Subcutaneous abdominal adipose tissue (tissue), 5 donors: ENCODE measurements around the gene MBOAT2.

Experiments used
- H3K27ac ChIP-seq: one replicate; pipeline ENCODE4 v1.7.0; 2013; ENCODE audit warnings: low read depth, mild to moderate bottlenecking, inconsistent platforms, low read length, moderate library complexity
- H3K27me3 ChIP-seq, 5 donors: one replicate each; pipeline ENCODE4 v1.7.0; 2013; ENCODE audit warnings: low read length in 5 of 5, inconsistent platforms in 1 of 5; ENCODE audit not compliant: control insufficient read depth in 5 of 5, insufficient read depth in 4 of 5
- H3K36me3 ChIP-seq, 5 donors: one replicate each; pipeline ENCODE4 v1.7.0; 2013; ENCODE audit warnings: low read length in 5 of 5; ENCODE audit not compliant: control insufficient read depth in 5 of 5, insufficient read depth in 5 of 5
- H3K4me1 ChIP-seq, 5 donors: one replicate each; pipeline ENCODE4 v1.7.0; 2013; ENCODE audit warnings: low read length in 5 of 5, mild to moderate bottlenecking in 3 of 5, moderate library complexity in 1 of 5; ENCODE audit not compliant: control insufficient read depth in 5 of 5, insufficient read depth in 5 of 5
- H3K4me3 ChIP-seq, 5 donors: one replicate each; pipeline ENCODE4 v1.7.0; 2013; ENCODE audit warnings: low read length in 5 of 5, low read depth in 1 of 5
- H3K9ac ChIP-seq, 5 donors: one replicate each; pipeline ENCODE4 v1.7.0; 2013; ENCODE audit warnings: low read length in 5 of 5, mild to moderate bottlenecking in 4 of 5, moderate library complexity in 3 of 5
- H3K9me3 ChIP-seq, 5 donors: one replicate each; pipeline ENCODE4 v1.7.0; 2013; ENCODE audit warnings: low read length in 5 of 5; ENCODE audit not compliant: control insufficient read depth in 5 of 5
- donor health status: healthy.
- donor health status: healthy.
- donor health status: healthy.
- donor health status: healthy.
- donor health status: healthy.

MBOAT2 gene

DNA sequence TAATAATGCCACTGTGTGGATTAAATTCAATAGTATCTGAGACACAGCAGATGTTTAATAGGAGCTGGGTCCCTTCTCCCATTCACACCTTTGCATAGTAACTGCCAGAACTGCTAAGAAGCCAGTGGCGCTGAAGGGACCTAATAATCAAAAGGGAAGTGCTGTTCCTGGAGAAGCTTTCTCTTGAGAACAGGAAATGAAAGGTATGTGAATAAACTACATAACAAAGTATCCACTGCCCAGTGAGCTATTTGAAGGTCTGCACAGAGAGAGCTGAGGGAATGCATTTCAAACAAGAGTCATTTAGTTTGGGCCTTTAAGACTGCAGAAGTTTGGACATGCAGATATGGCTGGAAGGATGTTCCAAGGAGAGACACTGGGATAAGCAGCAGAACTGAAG, 110.0 kb downstream of the MBOAT2 start:
- Histone ChIP-seq H3K36me3 (no peaks in the 10 kb centered on the region), H3K27ac (no peak overlapping the region), H3K9ac (no peak overlapping the region), H3K27me3 (no peaks in the 10 kb centered on the region), H3K9me3 (peaks cover 0 to 7% (median 0%) of the 10 kb centered on the region in 5 donors), H3K4me1 (no peaks in the 10 kb centered on the region), H3K4me3 (no peak overlapping the region)

DNA sequence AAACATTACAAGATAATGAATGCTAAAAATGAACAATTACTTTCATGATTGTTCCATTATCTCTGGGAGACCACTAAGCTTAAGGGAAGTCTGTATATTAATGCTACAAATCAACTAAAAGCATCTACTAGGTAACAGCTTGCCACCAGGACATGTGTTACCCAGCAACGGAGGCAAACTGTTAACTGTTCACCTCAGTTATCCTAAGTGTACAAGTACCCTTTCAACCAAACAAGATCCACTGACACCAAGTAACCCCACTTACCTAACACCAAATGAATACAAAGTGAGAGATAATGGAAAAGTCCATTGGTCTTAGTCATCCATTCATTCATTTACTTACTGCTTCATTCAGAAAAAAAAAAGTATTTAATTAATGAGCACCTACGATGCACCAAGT, 111.4 kb downstream of the MBOAT2 start:
- Histone ChIP-seq H3K27me3 (no peaks in the 10 kb centered on the region), H3K9ac (no peak overlapping the region), H3K36me3 (no peaks in the 10 kb centered on the region), H3K4me3 (no peak overlapping the region), H3K9me3 (peaks cover 0 to 7% (median 0%) of the 10 kb centered on the region in 5 donors), H3K27ac (no peak overlapping the region), H3K4me1 (no peaks in the 10 kb centered on the region)

DNA sequence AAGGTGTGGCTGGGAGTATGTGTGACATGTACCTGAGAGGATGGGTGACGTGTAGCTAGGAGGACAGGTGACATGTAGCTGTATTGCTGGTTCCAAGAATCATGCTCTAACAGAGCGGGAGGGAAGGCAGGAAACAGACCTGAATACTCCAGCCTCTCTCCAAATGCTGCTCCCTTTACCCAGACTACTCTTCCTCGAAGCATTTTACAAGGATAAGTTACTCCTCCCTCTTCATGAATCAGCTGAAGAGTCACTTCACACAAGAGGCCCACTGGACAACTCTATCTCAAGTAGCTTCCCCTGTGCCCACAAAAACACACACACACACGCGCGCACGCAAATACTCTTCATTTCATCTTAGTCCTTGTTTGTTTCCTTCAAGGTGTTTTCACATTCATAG, 113.5 kb downstream of the MBOAT2 start:
- Histone ChIP-seq H3K36me3 (no peaks in the 10 kb centered on the region), H3K4me3 (no peak overlapping the region), H3K27me3 (no peaks in the 10 kb centered on the region), H3K4me1 (no peaks in the 10 kb centered on the region), H3K27ac (no peak overlapping the region), H3K9ac (no peak overlapping the region), H3K9me3 (peaks cover 0 to 2% (median 0%) of the 10 kb centered on the region in 5 donors)

DNA sequence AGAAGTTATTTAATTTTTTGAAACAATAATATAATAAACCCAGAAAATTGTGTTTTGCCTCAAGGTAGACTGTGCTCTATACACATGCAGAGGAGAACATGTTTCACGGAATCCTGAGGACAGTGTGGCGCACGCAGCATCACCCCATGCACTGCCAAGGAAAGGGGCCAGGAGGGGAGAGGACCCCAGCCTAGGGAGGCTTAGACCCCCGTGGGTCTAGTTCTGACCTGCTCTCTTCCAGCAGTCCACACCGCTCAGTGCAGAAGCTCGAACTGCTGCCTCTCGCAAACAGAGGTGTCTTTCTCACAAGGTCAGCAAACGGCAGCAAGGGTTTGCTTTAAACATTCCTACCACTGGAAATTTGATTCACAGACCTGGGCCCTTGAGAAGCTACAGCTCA, 114.5 kb downstream of the MBOAT2 start:
- H3K36me3 ChIP-seq = no peaks in the 10 kb centered on the region
- H3K4me1 ChIP-seq = no peaks in the 10 kb centered on the region
- no peaks in the 10 kb centered on the region for H3K27me3 ChIP-seq
- no peak overlapping the region for H3K27ac ChIP-seq
- no peaks in the 10 kb centered on the region for H3K9me3 ChIP-seq
- no peak overlapping the region for H3K9ac ChIP-seq
- H3K4me3 ChIP-seq = no peak overlapping the region

DNA sequence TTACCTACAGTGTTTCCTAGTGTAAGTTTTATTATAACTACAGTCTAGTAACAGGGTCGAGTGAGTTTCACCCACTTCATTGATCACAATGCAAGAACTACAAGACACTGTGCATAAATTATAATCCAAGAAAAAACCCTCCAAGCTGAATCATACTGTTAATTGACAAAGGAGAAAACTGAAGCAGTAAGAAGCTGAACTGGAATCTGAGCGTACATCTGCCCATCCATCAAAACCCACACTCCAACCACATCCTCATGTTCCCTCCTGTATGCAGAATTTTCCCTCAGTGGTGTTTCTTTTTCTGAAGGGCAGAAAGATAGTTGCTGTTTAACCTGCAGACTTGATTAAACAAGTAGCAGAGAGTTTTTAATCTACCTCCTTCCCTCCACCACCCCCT, 116.6 kb downstream of the MBOAT2 start:
- Histone ChIP-seq H3K4me3 (no peak overlapping the region), H3K4me1 (no peaks in the 10 kb centered on the region), H3K9ac (no peak overlapping the region), H3K36me3 (no peaks in the 10 kb centered on the region), H3K9me3 (no peaks in the 10 kb centered on the region), H3K27me3 (no peaks in the 10 kb centered on the region), H3K27ac (no peak overlapping the region)

DNA sequence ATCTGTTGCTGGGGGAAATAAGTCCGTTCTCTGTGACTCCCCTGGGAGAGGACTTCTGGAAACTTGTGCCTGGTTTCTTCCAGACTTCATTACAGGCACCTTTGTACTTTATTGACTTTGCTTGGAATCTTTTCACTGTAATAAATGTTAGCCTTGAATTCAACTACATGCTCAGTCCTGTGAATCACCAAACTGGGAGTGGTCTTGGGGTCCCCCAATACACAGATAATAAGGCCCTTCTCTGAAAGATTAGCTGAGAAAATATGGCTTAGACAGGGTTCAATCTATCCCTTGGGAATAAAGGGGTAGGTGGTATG, 117.3 kb downstream of the MBOAT2 start:
- H3K9me3 ChIP-seq = no peaks in the 10 kb centered on the region
- H3K9ac ChIP-seq = no peak overlapping the region
- H3K27me3 ChIP-seq = no peaks in the 10 kb centered on the region
- H3K4me3 ChIP-seq = no peak overlapping the region
- no peaks in the 10 kb centered on the region for H3K36me3 ChIP-seq
- H3K27ac ChIP-seq = no peak overlapping the region
- H3K4me1 ChIP-seq = no peaks in the 10 kb centered on the region

DNA sequence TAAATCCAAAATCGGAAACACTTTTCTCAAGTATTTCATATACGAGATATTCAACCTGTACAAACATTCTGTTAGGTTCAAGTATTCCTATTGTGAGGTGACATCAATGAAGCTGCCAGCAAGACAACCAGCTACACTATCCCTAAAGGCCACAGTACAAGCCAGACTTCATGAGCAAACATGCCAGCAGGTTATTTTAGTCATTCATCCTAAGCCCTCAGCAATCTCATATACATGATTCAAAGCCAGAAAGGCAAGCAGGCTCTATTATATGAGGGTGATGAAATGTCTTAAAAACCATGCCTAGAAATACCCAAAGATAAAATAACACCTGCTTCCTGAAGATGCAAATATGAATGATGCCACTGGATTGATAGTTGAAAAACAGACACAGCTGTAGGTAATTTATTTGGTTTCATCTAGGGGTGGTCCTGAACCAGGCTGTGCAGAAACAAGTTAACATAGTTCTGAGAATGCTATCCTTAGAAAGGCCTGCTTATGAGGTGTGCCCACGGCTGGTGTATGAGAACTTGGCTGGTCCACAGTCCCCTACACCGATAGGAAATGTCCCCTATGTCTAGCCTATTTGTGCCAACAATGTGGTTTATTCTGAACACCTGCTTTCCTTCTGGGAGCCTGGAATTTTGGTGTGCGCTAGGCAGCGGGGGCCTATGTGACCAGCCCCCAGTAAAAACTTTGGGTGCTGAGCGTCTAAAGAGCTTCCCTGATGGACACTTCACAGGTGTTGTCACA, 117.9 kb downstream of the MBOAT2 start:
- Histone ChIP-seq H3K9ac (no peak overlapping the region), H3K27ac (no peak overlapping the region), H3K4me3 (no peak overlapping the region), H3K27me3 (no peaks in the 10 kb centered on the region), H3K4me1 (no peaks in the 10 kb centered on the region), H3K36me3 (peaks cover 0 to 2% (median 0%) of the 10 kb centered on the region in 5 donors), H3K9me3 (no peaks in the 10 kb centered on the region)

DNA sequence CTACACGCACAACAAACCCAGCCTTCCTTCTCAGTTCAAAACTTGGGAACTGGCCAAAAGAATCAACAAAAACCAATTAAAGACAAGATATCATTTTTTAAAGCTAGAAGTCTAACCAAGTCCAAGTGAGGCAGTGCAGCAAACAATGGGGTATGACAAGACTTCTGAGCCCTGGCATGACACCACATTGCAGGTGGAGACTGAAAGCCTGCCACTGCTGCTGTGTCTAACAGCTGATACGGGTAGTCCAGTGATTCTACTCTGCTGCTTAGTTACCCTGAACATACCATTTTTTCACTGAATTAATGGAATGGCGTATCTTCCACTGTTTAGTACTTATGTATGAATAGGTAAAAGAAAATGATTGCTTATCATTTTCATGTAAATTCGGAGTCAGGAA, 118.7 kb downstream of the MBOAT2 start:
- no peaks in the 10 kb centered on the region for H3K9me3 ChIP-seq
- H3K4me3 ChIP-seq = no peak overlapping the region
- no peaks in the 10 kb centered on the region for H3K27me3 ChIP-seq
- H3K9ac ChIP-seq = no peak overlapping the region
- no peak overlapping the region for H3K27ac ChIP-seq
- no peaks in the 10 kb centered on the region for H3K4me1 ChIP-seq
- peaks cover 0 to 2% (median 0%) of the 10 kb centered on the region in 5 donors for H3K36me3 ChIP-seq

DNA sequence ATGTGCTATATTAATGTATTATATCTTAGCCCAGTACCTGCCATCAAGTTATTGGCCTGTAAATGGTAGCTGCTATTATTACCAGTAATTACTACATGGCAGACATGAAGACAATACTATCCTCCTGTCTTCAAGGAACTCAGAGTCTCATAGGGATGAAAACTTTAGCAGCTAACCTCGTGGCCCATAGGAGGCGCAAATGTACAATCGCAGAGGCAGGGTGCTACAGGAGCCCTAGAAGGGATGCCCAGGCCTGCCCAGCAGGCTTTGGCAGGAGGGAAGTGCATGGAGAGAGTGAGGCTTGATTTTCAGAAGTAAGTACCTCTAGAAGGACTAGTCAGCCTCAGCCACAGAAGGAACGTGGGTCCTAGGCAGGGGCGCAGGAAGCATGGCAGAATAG, 121.4 kb downstream of the MBOAT2 start:
- Histone ChIP-seq H3K4me3 (no peak overlapping the region), H3K36me3 (peaks cover 0 to 2% (median 0%) of the 10 kb centered on the region in 5 donors), H3K27ac (no peak overlapping the region), H3K9me3 (no peaks in the 10 kb centered on the region), H3K4me1 (no peaks in the 10 kb centered on the region), H3K9ac (no peak overlapping the region), H3K27me3 (no peaks in the 10 kb centered on the region)

DNA sequence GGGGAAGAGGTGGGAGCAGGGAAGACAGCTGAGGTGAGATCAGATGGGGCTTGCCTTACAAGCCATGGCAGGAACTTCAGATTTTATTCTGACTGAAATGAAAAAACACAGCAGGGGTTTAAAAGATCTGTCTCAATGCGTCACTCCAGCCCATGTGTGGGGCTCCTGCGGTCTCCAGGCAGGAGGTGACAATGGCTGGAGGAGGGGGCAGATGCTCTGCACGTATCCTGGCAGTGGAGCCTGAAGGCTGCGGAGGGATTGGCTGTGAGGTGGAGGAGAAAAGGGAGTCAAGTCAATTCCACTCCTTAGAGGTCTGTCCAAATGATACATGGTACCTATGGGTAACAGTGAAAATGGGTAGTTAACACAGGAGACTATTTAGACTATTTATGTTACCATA, 125.6 kb downstream of the MBOAT2 start:
- no peaks in the 10 kb centered on the region for H3K27me3 ChIP-seq
- H3K36me3 ChIP-seq = peaks cover 0 to 2% (median 0%) of the 10 kb centered on the region in 5 donors
- no peaks in the 10 kb centered on the region for H3K4me1 ChIP-seq
- no peak overlapping the region for H3K27ac ChIP-seq
- no peaks in the 10 kb centered on the region for H3K9me3 ChIP-seq
- H3K9ac ChIP-seq = no peak overlapping the region
- no peak overlapping the region for H3K4me3 ChIP-seq
